Measurements from ENCODE around the gene MRPL43. TPM values are rescaled to one million over a fixed set of nuclear protein-coding genes. Genes with fewer than 3 reads are reported as not detected.

MRPL43 gene
- 40.0 and 50.7 TPM in 2 replicates for total RNA-seq

DNA sequence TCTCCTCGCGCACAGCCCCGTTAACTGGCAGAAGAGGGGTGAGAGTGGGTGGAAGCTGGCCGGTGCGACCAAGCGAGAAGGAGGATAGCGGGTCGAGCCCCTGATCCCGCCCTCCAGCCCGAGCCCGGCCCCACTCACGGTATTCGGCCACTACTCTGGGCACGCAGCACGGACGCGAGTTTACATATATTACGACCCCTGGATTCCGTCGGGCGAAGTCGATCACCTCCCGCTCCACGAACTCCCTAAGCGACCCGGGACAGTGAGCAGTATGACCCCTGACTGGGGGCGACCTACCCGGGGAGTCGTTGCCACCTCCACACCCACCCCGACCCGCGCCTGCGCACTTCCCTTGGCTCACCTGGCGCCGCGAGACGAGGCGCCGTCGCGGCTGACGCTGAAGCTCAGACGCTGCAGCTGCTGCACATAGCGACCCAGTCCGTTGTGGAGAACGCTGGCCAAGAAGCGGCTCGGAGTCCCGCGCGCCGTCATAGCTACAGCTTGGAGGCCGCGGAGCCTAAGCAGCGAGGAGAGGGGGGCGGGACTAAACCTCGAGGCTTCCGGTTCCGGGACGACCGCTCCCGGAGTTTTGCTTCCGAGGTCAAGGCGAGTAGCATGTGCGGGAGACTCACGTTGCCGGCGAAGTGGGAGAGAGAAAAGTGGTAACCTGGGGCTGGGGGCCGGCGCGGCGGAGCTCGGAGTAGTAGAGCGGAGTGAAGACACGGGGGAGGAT lies at the start of gene MRPL43, which contains the start of gene TWNK:
MRPL43 (minus strand) TSS at position 546 of the 733 bp plus-strand sequence; CDS start at position 492, 54 bp downstream.
TWNK (plus strand) TSS at position 592 of the 733 bp plus-strand sequence. CDS start 668 bp downstream, outside the sequence.

DNA sequence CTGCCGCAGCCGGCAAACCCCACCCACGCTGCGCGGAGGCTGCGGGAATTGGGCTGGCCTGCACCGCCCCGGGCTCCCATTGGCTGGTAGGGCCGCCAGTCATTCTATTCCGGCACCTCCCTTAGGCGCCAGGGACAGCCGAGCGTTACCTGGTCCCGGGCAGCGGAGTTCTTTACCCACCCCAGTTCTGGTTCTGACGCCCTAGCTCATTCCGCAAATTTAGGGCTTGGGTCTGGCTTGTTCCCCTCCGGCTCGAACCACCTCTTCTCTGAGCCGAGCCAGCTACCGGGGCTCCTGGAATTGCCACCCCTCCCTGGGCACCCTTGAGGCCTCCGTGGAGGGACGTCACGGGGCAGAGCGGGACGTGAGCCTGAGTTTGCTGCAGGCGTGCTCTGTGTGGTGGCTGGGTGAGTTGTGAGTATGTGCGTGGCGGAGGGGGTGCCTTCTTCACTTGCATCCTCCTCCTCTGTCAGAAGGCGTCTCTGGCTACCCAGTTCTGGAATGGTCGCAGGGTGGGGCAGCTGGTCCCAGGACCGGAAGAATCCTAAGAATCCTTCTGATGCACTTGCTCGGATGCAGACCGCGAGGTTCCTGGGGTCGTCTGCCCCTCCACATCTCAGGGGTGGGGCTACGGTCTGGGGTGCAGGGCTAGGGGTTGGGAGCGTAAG lies 44.0 kb upstream of the MRPL43 start, which contains the start of the genes PDZD7 and SFXN3:
PDZD7 (minus strand) TSS at position 2 of the 668 bp plus-strand sequence. CDS start 910 bp downstream, outside the sequence.
SFXN3 (plus strand) TSS at position 107 of the 668 bp plus-strand sequence. CDS start 3,461 bp downstream, outside the sequence.

DNA sequence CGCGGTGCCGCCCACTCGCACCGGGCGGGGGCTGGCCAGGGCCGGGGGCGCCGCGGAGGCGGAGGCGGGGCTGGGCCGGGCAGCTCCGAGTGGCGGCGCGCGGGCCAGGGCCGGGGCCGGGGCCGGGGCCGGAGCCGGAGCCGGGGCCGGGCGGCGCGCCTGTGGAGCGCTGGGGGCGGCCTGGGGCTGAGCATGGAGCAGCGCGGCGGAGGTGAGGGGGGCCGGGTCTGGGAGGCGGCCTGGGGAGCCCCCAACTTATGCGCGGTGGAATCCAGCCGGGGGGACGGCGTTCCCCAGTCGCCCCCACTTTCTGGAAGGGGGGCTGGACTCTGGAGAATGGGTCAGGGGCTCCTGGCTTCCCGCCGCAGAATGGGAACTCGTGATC lies 12.4 kb upstream of the MRPL43 start, which contains the start of gene LZTS2:
LZTS2 (plus strand) TSS at position 67 of the 385 bp plus-strand sequence. CDS start 2,731 bp downstream, outside the sequence.

DNA sequence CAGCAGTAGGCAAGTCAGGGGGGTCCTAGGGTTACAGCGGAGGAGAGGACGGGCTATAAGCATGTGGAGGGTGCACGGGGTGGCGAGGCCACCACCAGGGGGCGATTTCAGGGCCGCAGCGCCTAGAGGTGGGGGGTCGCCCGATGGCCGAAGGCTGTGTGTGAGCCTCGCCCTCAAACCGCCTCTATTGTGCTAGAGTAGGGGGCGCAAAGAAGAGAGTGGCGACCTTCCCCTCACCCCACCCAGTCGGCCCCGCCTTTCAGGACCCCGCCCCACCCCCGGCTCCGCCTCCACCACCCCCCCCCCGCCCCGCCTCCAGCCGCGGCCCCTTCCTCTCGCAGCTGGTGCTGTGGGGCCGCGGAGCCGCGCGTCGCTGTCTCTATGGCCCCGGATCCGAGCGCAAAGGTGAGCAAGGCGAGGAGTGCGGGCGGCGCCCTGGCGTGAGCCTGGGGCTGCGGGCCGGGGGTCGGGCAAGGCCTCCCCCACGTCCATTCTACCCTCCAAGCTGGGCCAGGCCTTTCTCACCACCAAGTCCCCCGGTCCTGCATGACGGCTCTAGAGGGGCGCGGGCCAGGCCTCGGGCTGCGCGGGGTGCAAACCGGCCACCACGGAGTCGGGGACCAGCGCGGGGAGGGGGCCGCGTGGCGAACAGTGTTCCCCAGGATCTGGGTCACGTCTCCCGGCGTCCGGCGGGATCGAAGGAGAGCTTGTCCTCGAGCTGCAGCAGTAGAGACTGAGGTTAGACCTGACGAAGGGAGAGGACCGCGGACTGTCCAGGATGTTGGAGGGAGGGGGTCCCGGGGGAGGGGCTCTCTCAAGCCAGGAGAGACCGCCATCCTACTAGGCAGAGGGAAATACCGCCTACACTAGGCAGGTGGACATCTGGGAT lies 17.9 kb downstream of the MRPL43 start, which contains the start of gene SEMA4G:
SEMA4G (plus strand) TSS at position 318 of the 889 bp plus-strand sequence. CDS start 3,409 bp downstream, outside the sequence.

Other genes starting within 250 kb of the MRPL43 start
- gene PAX2, start 241.9 kb downstream of the MRPL43 start, total RNA-seq, result not detected in 2 replicates
- 20.6 and 22.5 TPM in 2 replicates for gene SLF2, start 74.5 kb downstream of the MRPL43 start, total RNA-seq
- gene SEMA4G, start 18.0 kb downstream of the MRPL43 start, total RNA-seq, result 0.63 and 0.94 TPM in 2 replicates
- 7.6 and 9.4 TPM in 2 replicates for gene TWNK, start within 50 bp of the MRPL43 start, total RNA-seq
- gene LZTS2, start 12.3 kb upstream of the MRPL43 start, total RNA-seq, result 33.7 and 45.4 TPM in 2 replicates
- 0.27 and 0.85 TPM in 2 replicates for gene PDZD7, start 43.6 kb upstream of the MRPL43 start, total RNA-seq
- gene SFXN3, start 43.7 kb upstream of the MRPL43 start, total RNA-seq, result 59.2 and 63.5 TPM in 2 replicates
- 1.1 and 1.7 TPM in 2 replicates for gene KAZALD1, start 74.5 kb upstream of the MRPL43 start, total RNA-seq
- 0.18 TPM in 1 of 2 replicates, not detected in the other for gene TLX1, start 143.8 kb upstream of the MRPL43 start, total RNA-seq
- not detected in 2 replicates for gene LBX1, start 242.0 kb upstream of the MRPL43 start, total RNA-seq

Data from endothelial cell of coronary artery (primary cell).